HG02943 (cell line): ENCODE results near the gene SSNA1.

Experiments used
- ATAC-seq: cut with Tn5 transposase; IDR thresholded peaks from one replicate; pipeline ENCODE4 v1.9.1; 2021; ENCODE audit warnings: mild to moderate bottlenecking, low read depth, moderate library complexity; ENCODE audit not compliant: unreplicated experiment

The SSNA1 gene

GRCh38 chr9:137198051-137198901, 9.8 kb downstream of the SSNA1 start:
- no peak for ATAC-seq

- ATAC-seq = no peak
Measured at GRCh38 chr9:137198902-137199283, 10.4 kb downstream of the SSNA1 start.

- ATAC-seq = no peak
Measured at GRCh38 chr9:137199411-137200121, 11.1 kb downstream of the SSNA1 start.

- ATAC-seq = peak; percentile 89
Measured at GRCh38 chr9:137200311-137201204, 12.1 kb downstream of the SSNA1 start, which contains the start of gene TPRN. Gene TPRN, minus strand, starts transcription at chr9:137200741. Its CDS starts 30 bp downstream, at chr9:137200711.

GRCh38 chr9:137201205-137201868, 12.9 kb downstream of the SSNA1 start:
- ATAC-seq = no peak

- ATAC-seq = no peak
Measured at GRCh38 chr9:137202966-137203365, 14.5 kb downstream of the SSNA1 start.

- ATAC-seq = no peak
Measured at GRCh38 chr9:137204731-137205125, 16.3 kb downstream of the SSNA1 start.

GRCh38 chr9:137205126-137206069, 16.9 kb downstream of the SSNA1 start, which contains the start of the genes NDOR1 and TMEM203:
Gene NDOR1, plus strand, starts transcription at chr9:137205700. Its CDS starts 78 bp downstream, at chr9:137205778.
Gene TMEM203, minus strand, starts transcription at chr9:137205648. Its CDS starts 234 bp downstream, at chr9:137205414.
- ATAC-seq = no peak

- no peak for ATAC-seq
Measured at GRCh38 chr9:137206602-137207001, 18.1 kb downstream of the SSNA1 start.

GRCh38 chr9:137211532-137211931, 23.1 kb downstream of the SSNA1 start:
- no peak for ATAC-seq

GRCh38 chr9:137212520-137212919, 24.0 kb downstream of the SSNA1 start:
- ATAC-seq = no peak

GRCh38 chr9:137213160-137214060, 24.9 kb downstream of the SSNA1 start:
- ATAC-seq = no peak

- no peak for ATAC-seq
Measured at GRCh38 chr9:137214620-137215019, 26.1 kb downstream of the SSNA1 start.

- ATAC-seq = no peak
Measured at GRCh38 chr9:137215196-137215986, 26.9 kb downstream of the SSNA1 start.

- no peak for ATAC-seq
Measured at GRCh38 chr9:137216188-137216965, 27.9 kb downstream of the SSNA1 start.
